Ishikawa (cell line): ENCODE measurements around the gene GBP7.

ENCODE experiments used
- CREB1 ChIP-seq: IDR thresholded peaks from 2 replicates; pipeline ENCODE4 v1.6.1; 2012; ENCODE audit warnings: low read depth
- EGR1 ChIP-seq: IDR thresholded peaks from 2 replicates; pipeline ENCODE4 v1.6.1; 2012
- EP300 ChIP-seq: IDR thresholded peaks from 2 replicates; pipeline ENCODE4 v1.6.1; 2012; ENCODE audit warnings: borderline replicate concordance
- RAD21 ChIP-seq: IDR thresholded peaks from 2 replicates; pipeline ENCODE4 v1.6.1; 2012; ENCODE audit warnings: low read depth
- REST ChIP-seq: IDR thresholded peaks from 2 replicates; pipeline ENCODE4 v1.6.1; 2012; ENCODE audit warnings: low read depth, mild to moderate bottlenecking
- TEAD4 ChIP-seq: IDR thresholded peaks from 2 replicates; pipeline ENCODE4 v1.6.1; 2012

- TF ChIP-seq RAD21 = no peak
- no peak for TF ChIP-seq CREB1
- no peak for TF ChIP-seq TEAD4
- TF ChIP-seq REST = no peak
- no peak for TF ChIP-seq EP300
- TF ChIP-seq EGR1 = no peak
Measured at GRCh38 chr1:89088572-89088971, 87.2 kb downstream of the GBP7 start.
